NK-92 treated with Interleukin-12 subunit alpha and Interleukin-12 subunit beta, amount 100 ng/mL, for 24 hours (cell line): ENCODE data around the gene DIAPH1.

Experiments
- DNase-seq: peaks from one replicate; lab custom pipeline; 2025; lab: John Stamatoyannopoulos, UW

DIAPH1 gene

DNA sequence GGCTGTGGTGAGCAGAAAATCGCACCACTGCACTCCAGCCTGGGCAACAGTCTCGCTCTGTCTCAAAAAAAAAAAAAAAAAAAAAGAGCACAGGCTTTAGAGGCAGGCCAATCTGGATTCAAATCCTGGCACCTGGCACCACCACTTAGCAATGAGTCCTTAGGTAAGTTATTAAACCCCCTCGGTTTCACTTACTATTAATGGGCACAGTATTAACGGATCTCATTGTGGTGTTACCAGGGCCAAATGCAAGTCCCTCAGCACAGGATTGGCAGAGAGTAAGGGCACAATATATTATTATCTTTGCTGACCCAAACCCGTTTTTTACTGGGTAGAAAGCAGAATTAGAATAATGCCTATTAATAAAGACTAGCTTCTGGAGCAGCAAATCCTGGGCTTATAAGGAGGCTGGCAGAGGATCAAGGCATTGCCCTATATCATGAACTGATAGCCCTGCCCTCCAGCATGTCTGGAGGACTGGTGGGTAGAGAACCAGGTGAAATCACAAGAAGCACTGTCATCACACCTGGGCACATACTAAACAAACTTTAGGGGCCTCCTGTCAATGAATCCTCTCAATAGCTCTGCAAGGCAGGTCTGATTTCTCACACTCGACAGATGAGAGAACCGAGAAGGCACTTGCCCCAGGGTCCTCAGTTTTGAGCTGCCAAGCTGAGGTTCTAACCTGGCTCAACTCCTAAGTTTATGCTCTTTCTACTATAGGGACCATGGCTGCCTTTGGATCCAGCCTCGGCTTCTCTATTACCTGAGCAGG lies 112.2 kb downstream of the DIAPH1 start:
- DNase-seq, result no peak

DNA sequence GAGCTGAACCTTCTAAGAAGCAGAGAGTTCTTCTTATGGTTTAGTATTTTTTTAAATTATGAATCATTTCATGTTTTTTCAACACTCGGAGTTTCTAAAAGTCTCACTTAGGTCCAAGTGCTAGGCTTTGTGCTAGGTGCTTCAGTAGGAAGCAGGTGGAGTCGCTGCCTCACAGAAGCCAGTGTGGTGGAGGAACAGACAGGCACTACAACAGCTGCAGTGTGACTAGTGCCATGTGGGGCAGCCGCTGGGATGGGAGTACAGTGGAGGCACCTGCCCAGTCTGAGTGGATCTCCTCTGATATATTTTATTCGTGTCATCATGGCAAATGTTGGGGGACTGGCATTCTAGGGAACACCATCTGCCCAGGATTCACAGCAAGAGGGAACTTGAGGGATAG lies 114.6 kb downstream of the DIAPH1 start:
- no peak for DNase-seq

GRCh38 chr5:141503681-141504080 lies 115.1 kb downstream of the DIAPH1 start:
- DNase-seq, result no peak

- DNase-seq, result no peak
Observed at GRCh38 chr5:141501761-141502160, 117.0 kb downstream of the DIAPH1 start.

DNA sequence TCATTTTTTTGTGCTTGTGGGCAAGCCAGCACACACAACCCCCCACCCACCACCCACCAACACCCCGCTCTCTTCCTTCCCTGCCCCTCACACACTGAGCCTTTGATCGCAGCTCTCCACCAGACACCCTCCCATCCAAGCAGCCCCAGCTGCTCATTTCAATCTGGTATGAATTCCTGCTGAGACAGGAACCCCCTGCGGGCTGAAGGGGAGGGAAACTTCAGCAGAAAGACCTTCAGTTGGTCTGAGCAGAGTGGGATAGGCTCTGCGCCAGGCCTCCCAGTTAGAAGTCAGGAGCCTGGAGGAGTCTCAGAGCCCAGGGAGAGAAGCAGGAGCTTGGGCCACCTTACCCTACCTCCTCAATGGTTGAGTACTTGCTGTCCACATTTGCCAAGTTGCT lies 122.8 kb downstream of the DIAPH1 start:
- DNase-seq, result no peak

GRCh38 chr5:141495453-141495811 lies 123.4 kb downstream of the DIAPH1 start:
- no peak for DNase-seq

- no peak for DNase-seq
Observed at GRCh38 chr5:141494761-141495452, 123.9 kb downstream of the DIAPH1 start.

GRCh38 chr5:141493500-141494422 lies 125.0 kb downstream of the DIAPH1 start:
- no peak for DNase-seq

DNA sequence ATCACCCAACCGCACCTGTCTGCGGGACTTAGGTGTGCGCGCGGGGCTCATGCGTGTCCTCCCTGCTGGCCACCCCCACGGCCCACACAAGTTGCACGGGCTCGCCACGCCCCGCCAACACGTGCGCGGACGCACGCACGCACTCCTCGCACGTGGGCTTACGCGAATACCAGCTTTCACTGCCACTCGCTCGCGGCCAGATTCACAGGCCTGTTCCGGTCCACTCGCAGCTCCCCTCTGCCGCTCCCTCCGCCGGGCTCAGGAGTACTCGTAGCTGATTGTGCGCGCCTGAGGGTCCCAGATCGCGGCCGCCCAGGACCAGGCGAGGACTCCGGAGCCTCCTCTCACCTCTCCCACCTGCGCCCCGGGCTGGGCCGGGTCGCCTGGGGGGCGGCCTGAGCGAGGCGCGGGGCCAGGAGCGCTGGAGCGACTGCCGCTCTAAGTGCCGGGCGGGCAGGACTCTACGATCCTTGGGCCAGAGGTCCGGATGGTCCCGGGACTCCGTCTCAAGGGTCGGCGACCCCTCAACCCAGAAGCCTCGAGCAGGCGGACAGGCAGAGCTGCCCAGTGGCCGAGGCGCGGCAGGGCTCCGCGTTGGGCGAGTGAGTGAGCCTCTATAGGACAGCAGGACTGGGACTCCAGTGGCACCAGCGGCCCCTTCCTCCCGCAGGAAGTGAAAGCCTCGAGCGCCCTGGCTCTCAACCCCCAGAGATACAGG lies 126.5 kb downstream of the DIAPH1 start:
- DNase-seq, result no peak

GRCh38 chr5:141491323-141492167 lies 127.3 kb downstream of the DIAPH1 start:
- DNase-seq, result no peak

DNA sequence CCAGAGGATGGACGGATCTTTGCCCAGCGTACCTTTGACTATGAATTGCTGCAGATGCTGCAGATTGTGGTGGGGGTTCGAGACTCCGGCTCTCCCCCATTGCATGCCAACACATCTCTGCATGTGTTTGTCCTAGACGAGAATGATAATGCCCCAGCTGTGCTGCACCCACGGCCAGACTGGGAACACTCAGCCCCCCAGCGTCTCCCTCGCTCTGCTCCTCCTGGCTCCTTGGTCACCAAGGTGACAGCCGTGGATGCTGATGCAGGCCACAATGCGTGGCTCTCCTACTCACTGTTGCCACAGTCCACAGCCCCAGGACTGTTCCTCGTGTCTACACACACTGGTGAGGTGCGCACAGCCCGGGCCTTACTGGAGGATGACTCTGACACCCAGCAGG lies 128.0 kb downstream of the DIAPH1 start:
- DNase-seq, result no peak

- DNase-seq, result no peak
Observed at GRCh38 chr5:141490271-141490670, 128.5 kb downstream of the DIAPH1 start.

DNA sequence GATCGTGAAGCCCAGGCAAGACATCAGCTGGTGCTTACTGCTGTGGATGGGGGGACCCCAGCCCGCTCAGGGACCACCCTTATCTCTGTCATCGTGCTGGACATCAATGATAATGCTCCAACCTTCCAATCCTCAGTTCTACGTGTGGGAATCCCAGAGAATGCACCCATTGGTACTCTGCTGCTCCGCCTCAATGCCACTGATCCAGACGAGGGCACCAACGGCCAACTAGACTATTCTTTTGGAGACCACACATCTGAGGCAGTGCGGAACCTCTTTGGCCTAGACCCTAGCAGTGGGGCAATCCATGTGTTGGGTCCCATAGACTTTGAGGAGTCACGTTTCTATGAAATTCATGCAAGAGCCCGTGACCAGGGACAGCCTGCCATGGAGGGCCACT lies 129.0 kb downstream of the DIAPH1 start:
- no peak for DNase-seq

GRCh38 chr5:141488591-141489561 lies 129.9 kb downstream of the DIAPH1 start, which contains the start of gene PCDHGC5:
TSS of gene PCDHGC5 (plus strand) at chr5:141489081. CDS start at chr5:141489241, 160 bp downstream.
- DNase-seq, result no peak

DNA sequence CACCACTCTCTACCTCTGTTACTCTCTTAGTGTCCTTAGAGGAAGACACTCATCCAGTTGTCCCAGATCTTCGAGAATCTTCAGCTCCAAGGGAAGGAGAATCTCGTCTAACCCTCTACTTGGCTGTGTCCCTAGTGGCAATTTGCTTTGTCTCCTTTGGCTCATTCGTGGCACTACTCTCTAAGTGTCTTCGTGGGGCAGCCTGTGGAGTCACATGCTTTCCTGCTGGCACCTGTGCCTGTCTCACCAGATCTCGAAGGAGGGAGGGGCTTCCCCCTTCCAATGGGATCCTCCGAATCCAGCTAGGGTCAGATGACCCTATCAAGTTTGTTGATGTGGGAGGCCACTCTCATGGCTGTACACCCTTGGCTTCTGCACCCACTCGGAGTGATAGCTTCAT lies 131.7 kb downstream of the DIAPH1 start:
- DNase-seq, result no peak

DNA sequence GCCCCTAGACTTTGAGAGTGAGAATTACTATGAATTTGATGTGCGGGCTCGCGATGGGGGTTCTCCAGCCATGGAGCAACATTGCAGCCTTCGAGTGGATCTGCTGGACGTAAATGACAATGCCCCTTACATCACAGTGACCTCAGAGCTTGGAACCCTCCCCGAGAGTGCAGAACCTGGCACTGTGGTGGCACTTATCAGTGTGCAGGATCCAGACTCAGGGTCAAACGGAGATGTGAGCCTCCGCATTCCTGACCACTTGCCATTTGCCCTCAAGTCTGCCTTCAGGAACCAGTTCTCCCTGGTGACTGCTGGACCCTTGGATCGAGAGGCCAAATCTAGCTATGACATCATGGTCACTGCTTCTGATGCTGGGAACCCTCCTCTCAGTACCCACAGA lies 132.7 kb downstream of the DIAPH1 start:
- no peak for DNase-seq

- DNase-seq, result no peak
Observed at GRCh38 chr5:141485321-141486055, 133.3 kb downstream of the DIAPH1 start.

DNA sequence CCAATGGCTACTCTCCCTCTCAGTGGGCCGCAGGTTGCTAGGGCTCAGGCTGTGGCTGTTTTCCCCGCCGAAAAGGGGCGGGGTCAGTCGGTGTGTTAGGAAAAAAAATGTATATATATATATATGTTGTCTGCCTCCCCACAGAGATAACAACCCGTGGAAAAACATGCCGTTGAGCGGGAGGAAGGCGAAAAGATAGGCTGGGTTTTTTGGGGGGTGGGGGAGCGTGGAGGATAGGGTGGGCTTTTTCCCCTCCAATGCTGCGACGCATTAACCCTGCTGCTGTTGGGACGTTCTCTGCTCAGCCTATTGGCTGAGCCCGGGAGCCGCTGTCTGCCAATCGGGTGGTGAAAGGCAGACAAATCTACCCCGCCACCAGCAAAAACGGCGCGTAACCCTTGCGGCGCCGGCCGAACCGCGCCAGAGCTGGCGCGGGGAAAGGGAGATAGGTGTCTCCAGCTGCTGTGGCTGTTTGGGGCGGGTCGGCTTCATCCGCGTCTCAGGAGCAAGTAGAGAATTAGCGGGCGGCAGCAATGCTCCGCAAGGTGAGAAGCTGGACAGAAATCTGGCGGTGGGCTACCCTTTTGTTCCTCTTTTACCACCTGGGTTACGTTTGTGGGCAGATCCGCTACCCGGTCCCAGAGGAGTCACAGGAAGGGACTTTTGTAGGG lies 134.0 kb downstream of the DIAPH1 start, which contains the start of gene PCDHGC4:
Gene PCDHGC4 (plus strand): TSS at position 390 of the 671 bp plus-strand sequence. CDS start 144 bp downstream, at position 534.
- no peak for DNase-seq
